Measurements from ENCODE around the gene RAD51D.
"Not testable (repeated sequence)": the region's sequence is repeated elsewhere in the genome, so short reads cannot be mapped to it uniquely, and the experiment has no call there.

RAD51D gene

DNA sequence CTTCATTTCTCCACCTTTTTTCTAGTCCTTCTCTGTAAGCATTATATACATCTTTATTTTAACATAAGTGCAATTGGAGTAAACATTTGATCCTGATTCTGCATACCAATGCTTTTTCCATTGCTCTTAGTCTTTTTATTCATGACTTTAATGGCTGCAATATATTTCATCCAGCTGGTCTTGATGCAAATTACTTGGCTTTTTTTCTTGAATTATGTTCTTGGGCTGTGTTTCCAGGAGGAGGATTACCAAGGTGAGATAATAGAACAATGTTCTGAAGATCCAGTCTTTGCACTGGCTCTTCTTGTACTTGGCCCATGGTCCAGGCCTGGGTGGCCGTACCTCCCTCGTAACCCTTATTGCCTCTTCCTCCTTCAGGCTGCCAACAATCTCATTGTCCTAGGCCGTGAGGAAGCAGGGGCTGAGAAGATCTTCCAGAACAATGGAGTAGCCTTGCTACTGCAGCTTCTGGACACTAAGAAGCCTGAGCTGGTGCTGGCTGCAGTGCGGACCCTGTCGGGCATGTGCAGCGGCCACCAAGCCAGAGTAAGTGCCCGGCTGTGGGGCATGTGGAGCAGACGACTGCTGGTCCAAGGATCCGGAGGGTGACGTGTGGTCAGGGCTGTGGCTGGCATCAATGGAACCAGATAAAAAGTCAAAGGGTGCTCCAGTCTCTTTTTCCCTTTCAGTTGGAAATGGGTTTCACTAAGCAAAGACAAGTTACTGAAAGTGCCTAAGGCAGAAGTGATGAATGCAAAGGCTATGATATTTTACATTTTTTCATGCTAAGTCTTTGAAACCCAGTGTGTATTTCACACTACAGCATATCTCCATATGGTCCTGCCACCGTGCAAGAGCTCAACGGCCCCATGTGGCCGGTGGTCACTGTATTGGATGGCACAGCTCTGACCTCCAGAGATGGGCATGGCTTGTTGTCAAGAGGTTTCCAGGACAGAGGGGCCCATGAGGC, 34.8 kb upstream of the RAD51D start:
- peaks cover 23% of the 10 kb centered on the region for H3K27me3 Mint-ChIP-seq (ENCODE audit: low read depth, poor library complexity)
- no peak overlapping the region for H3K4me3 Mint-ChIP-seq
- H3K36me3 Mint-ChIP-seq (ENCODE audit: low read depth), result no peaks in the 10 kb centered on the region
- H3K4me1 Mint-ChIP-seq, result no peaks in the 10 kb centered on the region
- H3K9me3 Mint-ChIP-seq, result no peaks in the 10 kb centered on the region
- no peak overlapping the region for H3K27ac Mint-ChIP-seq
- DNase-seq, result no peak
- TF ChIP-seq, protein P1, sequence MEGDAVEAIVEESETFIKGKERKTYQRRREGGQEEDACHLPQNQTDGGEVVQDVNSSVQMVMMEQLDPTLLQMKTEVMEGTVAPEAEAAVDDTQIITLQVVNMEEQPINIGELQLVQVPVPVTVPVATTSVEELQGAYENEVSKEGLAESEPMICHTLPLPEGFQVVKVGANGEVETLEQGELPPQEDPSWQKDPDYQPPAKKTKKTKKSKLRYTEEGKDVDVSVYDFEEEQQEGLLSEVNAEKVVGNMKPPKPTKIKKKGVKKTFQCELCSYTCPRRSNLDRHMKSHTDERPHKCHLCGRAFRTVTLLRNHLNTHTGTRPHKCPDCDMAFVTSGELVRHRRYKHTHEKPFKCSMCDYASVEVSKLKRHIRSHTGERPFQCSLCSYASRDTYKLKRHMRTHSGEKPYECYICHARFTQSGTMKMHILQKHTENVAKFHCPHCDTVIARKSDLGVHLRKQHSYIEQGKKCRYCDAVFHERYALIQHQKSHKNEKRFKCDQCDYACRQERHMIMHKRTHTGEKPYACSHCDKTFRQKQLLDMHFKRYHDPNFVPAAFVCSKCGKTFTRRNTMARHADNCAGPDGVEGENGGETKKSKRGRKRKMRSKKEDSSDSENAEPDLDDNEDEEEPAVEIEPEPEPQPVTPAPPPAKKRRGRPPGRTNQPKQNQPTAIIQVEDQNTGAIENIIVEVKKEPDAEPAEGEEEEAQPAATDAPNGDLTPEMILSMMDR (IDR thresholded peaks at IDR 0.05), result no peak

DNA sequence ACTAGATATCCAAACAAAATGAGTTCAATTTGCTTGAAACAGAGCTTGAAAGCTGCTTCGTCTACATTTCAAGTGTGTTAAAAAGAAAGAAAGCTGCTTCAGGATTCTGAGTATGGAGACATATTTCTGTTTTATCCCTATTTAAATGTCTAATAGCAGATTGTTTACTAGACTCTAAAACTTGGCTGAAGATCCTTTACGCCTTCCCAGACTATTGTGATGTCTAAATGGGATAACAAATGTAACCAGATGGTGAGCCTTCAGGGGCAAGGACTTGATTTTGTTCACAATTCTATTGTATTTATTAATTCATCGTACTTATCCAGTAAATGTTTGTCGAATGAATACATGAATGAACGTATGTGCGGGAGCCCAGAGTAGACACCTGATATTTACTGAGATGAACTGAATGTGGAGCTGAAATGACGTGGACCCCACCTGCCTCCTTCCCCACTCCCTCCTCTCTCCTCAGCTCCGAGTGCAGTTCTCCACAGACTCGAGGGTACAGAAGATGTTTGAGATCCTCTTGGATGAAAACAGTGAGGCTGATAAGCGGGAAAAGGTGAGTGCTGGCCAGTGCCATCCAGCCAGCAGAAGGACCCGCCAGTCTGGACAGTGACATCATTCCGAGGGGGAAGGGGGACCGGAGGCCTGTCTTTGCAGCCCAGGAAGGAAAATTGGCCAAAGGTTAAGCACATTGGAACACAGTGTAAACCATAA, 32.9 kb upstream of the RAD51D start:
- Mint-ChIP-seq H3K9me3 (no peaks in the 10 kb centered on the region), H3K36me3 (ENCODE audit: low read depth) (no peaks in the 10 kb centered on the region), H3K4me1 (peaks cover 10% of the 10 kb centered on the region), H3K27me3 (ENCODE audit: low read depth, poor library complexity) (peaks cover 17% of the 10 kb centered on the region), H3K27ac (peak overlapping the region; percentile 78), H3K4me3 (no peak overlapping the region)
- TF ChIP-seq, protein P1 (IDR thresholded peaks at IDR 0.05), result no peak
- DNase-seq, result no peak

- H3K36me3 Mint-ChIP-seq (ENCODE audit: low read depth); H3K27ac Mint-ChIP-seq; DNase-seq; H3K9me3 Mint-ChIP-seq; H3K4me3 Mint-ChIP-seq: not testable (repeated sequence)
- peaks cover 18% of the 10 kb centered on the region for H3K27me3 Mint-ChIP-seq (ENCODE audit: low read depth, poor library complexity)
- peaks cover 17% of the 10 kb centered on the region for H3K4me1 Mint-ChIP-seq
Measured at GRCh38 chr17:35151080-35151479, 31.4 kb upstream of the RAD51D start.

DNA sequence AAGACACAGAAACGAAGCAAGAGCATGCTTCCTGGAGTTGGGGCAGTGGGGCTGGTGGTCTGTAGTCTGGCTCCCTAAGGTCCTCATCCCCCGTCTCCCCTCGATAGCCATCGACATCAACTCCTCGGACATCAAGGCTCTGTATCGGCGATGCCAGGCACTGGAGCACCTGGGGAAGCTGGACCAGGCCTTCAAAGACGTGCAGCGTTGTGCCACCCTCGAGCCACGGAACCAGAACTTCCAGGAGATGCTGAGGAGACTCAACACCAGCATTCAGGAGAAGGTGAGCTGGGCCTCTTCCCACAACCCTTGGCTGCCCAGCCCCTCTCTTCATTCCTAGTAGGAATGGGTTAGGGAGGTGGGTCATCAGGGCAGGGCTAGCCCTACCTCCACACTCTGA, 30.3 kb upstream of the RAD51D start:
- DNase-seq, result no peak
- peaks cover 17% of the 10 kb centered on the region for H3K4me1 Mint-ChIP-seq
- no peak overlapping the region for H3K4me3 Mint-ChIP-seq
- H3K9me3 Mint-ChIP-seq, result no peaks in the 10 kb centered on the region
- no peaks in the 10 kb centered on the region for H3K36me3 Mint-ChIP-seq (ENCODE audit: low read depth)
- peaks cover 22% of the 10 kb centered on the region for H3K27me3 Mint-ChIP-seq (ENCODE audit: low read depth, poor library complexity)
- TF ChIP-seq, protein P1 (IDR thresholded peaks at IDR 0.05), result no peak
- H3K27ac Mint-ChIP-seq, result no peak overlapping the region

GRCh38 chr17:35148144-35148543, 28.5 kb upstream of the RAD51D start:
- H3K4me1 Mint-ChIP-seq, result peaks cover 22% of the 10 kb centered on the region
- DNase-seq, result no peak

More at GRCh38 chr17:35148144-35148543, 28.5 kb upstream of the RAD51D start:
- Mint-ChIP-seq H3K27ac (no peak overlapping the region), H3K36me3 (ENCODE audit: low read depth) (no peaks in the 10 kb centered on the region), H3K4me3 (no peak overlapping the region), H3K27me3 (ENCODE audit: low read depth, poor library complexity) (peaks cover 18% of the 10 kb centered on the region), H3K9me3 (no peaks in the 10 kb centered on the region)
- TF ChIP-seq, protein P1 (IDR thresholded peaks at IDR 0.05), result no peak

Measured in nephron progenitor cell (in vitro differentiated cells).